OCI-LY7 (cell line): ENCODE results near the gene CDC42BPG. TPM values are rescaled to one million over a fixed set of nuclear protein-coding genes. Genes with fewer than 3 reads are reported as not detected.

Experiments used
- BruUV-seq: library from RNA; stranded (reverse); fragments of 400-500 nt; replicated peaks from 2 replicates; lab custom pipeline; 2021; lab: Mats Ljungman, UMichigan
- CTCF ChIA-PET: fragments of 300-600 bp; sonication (Branson Sonifier 250); formaldehyde crosslinking; loops from one replicate; lab custom pipeline; 2022; ENCODE audit warnings: antibody characterized with exemption; ENCODE audit not compliant: unreplicated experiment; lab: Charles Lee
- POLR2A ChIA-PET: fragments of 300-600 bp; sonication (Branson Sonifier 250); formaldehyde crosslinking; loops from one replicate; lab custom pipeline; 2022; ENCODE audit warnings: antibody characterized with exemption; lab: Charles Lee
- DNase-seq: peaks from one replicate; pipeline ENCODE4 v3.0.0-alpha.2; 2015; ENCODE audit warnings: low spot score
- H2AFZ ChIP-seq: fragments of 200-600 bp; sonication (generic), shearing (Covaris generic); 2 replicates; pipeline ENCODE4 v1.6.1; 2014; ENCODE audit warnings: mild to moderate bottlenecking, antibody characterized with exemption, low read length, moderate library complexity
- H3K27ac ChIP-seq: fragments of 200-600 bp; sonication (generic); 2 replicates; pipeline ENCODE4 v1.5.1; 2014; ENCODE audit warnings: mixed run types, low read depth, mild to moderate bottlenecking, moderate library complexity, low read length, inconsistent platforms; ENCODE audit not compliant: poor library complexity, severe bottlenecking
- H3K36me3 ChIP-seq: fragments of 200-600 bp; sonication (generic); 2 replicates; pipeline ENCODE4 v1.6.1; 2014; ENCODE audit warnings: mild to moderate bottlenecking, antibody characterized with exemption, low read length, moderate library complexity, mixed read lengths; ENCODE audit not compliant: insufficient read depth
- H3K4me1 ChIP-seq: fragments of 200-600 bp; sonication (generic); 2 replicates; pipeline ENCODE4 v1.5.1; 2014; ENCODE audit warnings: mild to moderate bottlenecking, low read length; ENCODE audit not compliant: insufficient read depth, poor library complexity, severe bottlenecking
- H3K4me2 ChIP-seq: fragments of 200-600 bp; sonication (generic); 2 replicates; pipeline ENCODE4 v1.6.1; 2014; ENCODE audit warnings: mild to moderate bottlenecking, low read length
- H3K4me3 ChIP-seq: fragments of 200-600 bp; sonication (generic); 2 replicates; pipeline ENCODE4 v1.5.1; 2014; ENCODE audit warnings: mild to moderate bottlenecking, low read depth, low read length; ENCODE audit not compliant: poor library complexity, severe bottlenecking
- H3K79me2 ChIP-seq: fragments of 200-600 bp; sonication (generic); 2 replicates; pipeline ENCODE4 v1.6.1; 2016; ENCODE audit warnings: low read depth, mild to moderate bottlenecking, low read length, moderate library complexity, mixed read lengths; ENCODE audit not compliant: insufficient read depth
- H3K9me2 ChIP-seq: fragments of 200-600 bp; sonication (generic); 2 replicates; pipeline ENCODE4 v1.6.1; 2016; ENCODE audit warnings: mild to moderate bottlenecking, low read length, mixed read lengths; ENCODE audit not compliant: insufficient read depth
- H3K9me3 ChIP-seq: fragments of 200-600 bp; sonication (generic); 2 replicates; pipeline ENCODE4 v1.6.1; 2014; ENCODE audit warnings: mild to moderate bottlenecking, mixed run types, low read length, mixed read lengths
- H4K20me1 ChIP-seq: fragments of 200-600 bp; sonication (generic); 2 replicates; pipeline ENCODE4 v1.6.1; 2014; ENCODE audit warnings: mild to moderate bottlenecking, antibody characterized with exemption, low read length, moderate library complexity, mixed read lengths; ENCODE audit not compliant: insufficient read depth
- EZH2phosphoT487 ChIP-seq: fragments of 200-600 bp; sonication (generic); IDR thresholded peaks from 2 replicates; pipeline ENCODE4 v1.6.1; 2018; ENCODE audit warnings: low read depth, borderline replicate concordance, mild to moderate bottlenecking, mixed run types, antibody characterized with exemption, low read length, moderate library complexity, mixed read lengths
- intact Hi-C: fragments of 100-400 bp; cut with micrococcal nuclease; formaldehyde crosslinking; loops from one replicate; pipeline ENCODE4 v1.10.0; 2022; ENCODE audit not compliant: unreplicated experiment
- total RNA-seq, 2 experiments: library from RNA; depleted of rRNA in 1 of 2; stranded (reverse); fragments of >200 nt in 1 of 2; shearing (Covaris generic) in 1 of 2; gene quantifications; 2 replicates each; pipeline ENCODE4 v1.2.3, GENCODE V29; 2014 to 2022
- TF ChIP-seq, protein P1 (sequence below): fragments of 200-600 bp; sonication (generic); conservative IDR thresholded peaks from 2 replicates; pipeline ENCODE4 v1.5.1; 2014; ENCODE audit warnings: mild to moderate bottlenecking, antibody characterized with exemption, low read length, moderate library complexity, mixed read lengths

CDC42BPG gene
- total RNA-seq, 2 experiments from 2014 or later, result 3.5 to 4.9 TPM

DNA sequence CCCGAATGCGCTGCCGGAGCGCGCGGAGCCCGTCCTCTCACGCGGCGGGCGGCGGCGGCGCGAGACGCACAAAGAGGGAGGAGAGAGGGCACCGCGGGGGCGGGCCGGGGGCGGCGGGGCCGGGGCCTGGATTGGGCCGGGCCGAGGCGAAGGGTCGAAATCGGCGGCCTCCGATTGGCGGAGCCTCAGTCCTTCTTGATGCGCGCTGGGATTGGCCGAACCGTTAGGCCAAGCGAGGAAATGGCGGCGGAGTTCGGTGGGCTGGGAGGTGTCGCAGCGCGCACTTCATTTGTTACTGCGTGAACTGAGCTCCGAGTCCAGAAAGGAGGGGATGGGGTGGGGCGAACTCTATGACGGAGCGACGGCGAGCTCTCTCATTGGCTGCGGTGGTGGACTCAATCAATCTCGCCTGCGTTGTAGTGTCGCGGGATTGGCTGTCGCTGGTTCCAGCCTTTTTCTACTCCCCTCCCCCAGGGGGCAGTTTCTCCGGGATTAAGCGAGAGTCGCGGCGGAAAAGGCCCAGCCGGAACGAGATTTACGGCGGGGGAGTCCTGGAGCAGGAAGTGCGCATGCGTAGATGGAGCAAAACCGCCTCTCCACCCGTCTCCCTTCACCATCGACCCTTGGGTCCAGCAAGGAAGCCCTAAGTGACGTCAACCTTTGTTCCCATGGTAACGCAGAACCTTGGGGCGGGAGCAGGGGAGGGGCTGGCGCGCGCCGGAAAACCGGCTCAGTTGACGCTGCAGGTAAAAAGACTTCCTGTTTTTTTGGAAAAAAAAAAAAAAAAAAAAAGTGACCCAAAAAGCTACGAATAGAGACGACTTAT, 65.8 kb downstream of the CDC42BPG start, which contains the start of gene SF1:
Gene SF1 (minus strand): TSS at position 70 of the 826 bp plus-strand sequence. CDS start 150 bp downstream, outside the sequence.
- POLR2A ChIA-PET, result interaction anchor here (0.6 to 2.2 kb wide), 12 partner anchors 8 to 108 kb away, joined by 3 to 9 read pairs (median 4); partner anchors contain the start of gene PYGM
- peaks cover 68% of the 10 kb centered on the region for H3K4me1 ChIP-seq
- peak; percentile 100 for DNase-seq
- peak within 1 kb of the TSS; percentile 91 for H3K27ac ChIP-seq
- TF ChIP-seq EZH2phosphoT487, result no peak
- TF ChIP-seq, protein P1, sequence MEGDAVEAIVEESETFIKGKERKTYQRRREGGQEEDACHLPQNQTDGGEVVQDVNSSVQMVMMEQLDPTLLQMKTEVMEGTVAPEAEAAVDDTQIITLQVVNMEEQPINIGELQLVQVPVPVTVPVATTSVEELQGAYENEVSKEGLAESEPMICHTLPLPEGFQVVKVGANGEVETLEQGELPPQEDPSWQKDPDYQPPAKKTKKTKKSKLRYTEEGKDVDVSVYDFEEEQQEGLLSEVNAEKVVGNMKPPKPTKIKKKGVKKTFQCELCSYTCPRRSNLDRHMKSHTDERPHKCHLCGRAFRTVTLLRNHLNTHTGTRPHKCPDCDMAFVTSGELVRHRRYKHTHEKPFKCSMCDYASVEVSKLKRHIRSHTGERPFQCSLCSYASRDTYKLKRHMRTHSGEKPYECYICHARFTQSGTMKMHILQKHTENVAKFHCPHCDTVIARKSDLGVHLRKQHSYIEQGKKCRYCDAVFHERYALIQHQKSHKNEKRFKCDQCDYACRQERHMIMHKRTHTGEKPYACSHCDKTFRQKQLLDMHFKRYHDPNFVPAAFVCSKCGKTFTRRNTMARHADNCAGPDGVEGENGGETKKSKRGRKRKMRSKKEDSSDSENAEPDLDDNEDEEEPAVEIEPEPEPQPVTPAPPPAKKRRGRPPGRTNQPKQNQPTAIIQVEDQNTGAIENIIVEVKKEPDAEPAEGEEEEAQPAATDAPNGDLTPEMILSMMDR, result 0 out of 2 replicates have a peak, but pooled peaks have one; percentile 13
- intact Hi-C loops, result loop anchor here (1.0 to 10.0 kb wide), 4 partner anchors 24 to 336 kb away; partner anchors contain the start of genes MAP4K2, TM7SF2 and ZNHIT2
- no peaks in the 10 kb centered on the region for H3K9me3 ChIP-seq
- H2AFZ ChIP-seq, result peak within 1 kb of the TSS; percentile 11; the same call in 1 of the 2 replicates
- no TSS peak for BruUV-seq
- peaks cover 36% of the 10 kb centered on the region for H4K20me1 ChIP-seq
- H3K36me3 ChIP-seq, result peaks cover 39% of the 10 kb centered on the region
- peak within 1 kb of the TSS; percentile 99 for H3K4me3 ChIP-seq
- H3K9me2 ChIP-seq, result no peaks in the 10 kb centered on the region
- peak within 1 kb of the TSS; percentile 87 for H3K4me2 ChIP-seq
- peaks cover 48% of the 10 kb centered on the region for H3K79me2 ChIP-seq
- CTCF ChIA-PET, result interaction anchor here (0.6 to 0.8 kb wide), 3 partner anchors 16 to 1081 kb away, joined by 3 read pairs; no protein-coding TSS in a partner anchor

DNA sequence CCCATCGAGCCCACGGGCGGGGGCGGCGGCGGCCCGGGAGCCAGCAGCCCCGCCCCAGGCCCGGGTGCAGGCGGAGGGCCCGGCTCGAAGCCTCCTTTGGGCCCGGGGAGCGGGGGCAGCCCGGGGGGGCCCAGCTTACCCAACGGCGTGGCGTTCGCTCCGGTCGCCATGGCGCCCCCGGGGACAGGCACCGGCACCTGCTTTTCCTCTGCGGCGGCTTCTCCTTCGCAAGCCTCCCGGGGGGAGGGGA, 66.3 kb downstream of the CDC42BPG start:
- Histone ChIP-seq H3K4me1 (peaks cover 70% of the 10 kb centered on the region), H3K36me3 (peaks cover 44% of the 10 kb centered on the region), H3K79me2 (peaks cover 53% of the 10 kb centered on the region), H3K4me2 (peak overlapping the region; percentile 48; the same call in 1 of the 2 replicates), H2AFZ (no peak overlapping the region), H3K9me2 (no peaks in the 10 kb centered on the region), H3K9me3 (no peaks in the 10 kb centered on the region), H4K20me1 (peaks cover 41% of the 10 kb centered on the region), H3K27ac (peak overlapping the region; percentile 91), H3K4me3 (peak overlapping the region; percentile 99)
- POLR2A ChIA-PET, result interaction anchor here (0.6 to 2.2 kb wide), 9 partner anchors 7 to 109 kb away, joined by 3 to 9 read pairs (median 3); partner anchors contain the start of gene PYGM
- intact Hi-C loops, result loop anchor here (1.0 to 10.0 kb wide), 4 partner anchors 25 to 337 kb away; partner anchors contain the start of genes MAP4K2, TM7SF2 and ZNHIT2
- TF ChIP-seq EZH2phosphoT487, result no peak
- TF ChIP-seq, protein P1, result no peak
- no TSS peak for BruUV-seq
- CTCF ChIA-PET, result interaction anchor here (0.6 to 0.8 kb wide), 2 partner anchors 16 to 1082 kb away, joined by 3 read pairs; no protein-coding TSS in a partner anchor
- DNase-seq, result no peak
